NT2/D1 (cell line): ENCODE measurements around the gene PGBD4.

Experiments used
- DNase-seq: peaks from one replicate; pipeline ENCODE4 v3.0.0-alpha.2; 2011; ENCODE audit warnings: low read depth, low spot score
- H3K27me3 ChIP-seq: 2 replicates; pipeline ENCODE4 v1.6.0; 2011; ENCODE audit warnings: mild to moderate bottlenecking; ENCODE audit not compliant: insufficient read length, insufficient read depth
- H3K36me3 ChIP-seq: 2 replicates; pipeline ENCODE4 v1.6.1; 2011; ENCODE audit warnings: mild to moderate bottlenecking, low read length, mixed read lengths; ENCODE audit not compliant: insufficient read depth, insufficient read length
- H3K4me1 ChIP-seq: 2 replicates; pipeline ENCODE4 v1.5.1; 2011; ENCODE audit not compliant: insufficient read depth, insufficient read length
- H3K4me3 ChIP-seq: 2 replicates; pipeline ENCODE4 v1.5.1; 2011; ENCODE audit warnings: low read depth; ENCODE audit not compliant: insufficient read length
- H3K9ac ChIP-seq: 2 replicates; pipeline ENCODE4 v1.6.0; 2011; ENCODE audit warnings: low read depth; ENCODE audit not compliant: insufficient read length
- H3K9me3 ChIP-seq: 2 replicates; pipeline ENCODE4 v1.5.1; 2011; ENCODE audit warnings: mild to moderate bottlenecking, low read length; ENCODE audit not compliant: insufficient read depth
- SUZ12 ChIP-seq: IDR thresholded peaks from 2 replicates; pipeline ENCODE4 v1.6.1; 2011; ENCODE audit not compliant: insufficient read length, insufficient read depth; ENCODE audit errors: extremely low read depth
- YY1 ChIP-seq: IDR thresholded peaks from 2 replicates; pipeline ENCODE4 v1.6.1; 2011; ENCODE audit not compliant: insufficient read length, insufficient read depth
- ZNF274 ChIP-seq: IDR thresholded peaks from 2 replicates; pipeline ENCODE4 v1.6.1; 2011; ENCODE audit warnings: mild to moderate bottlenecking, low read depth, low read length

The PGBD4 gene

DNA sequence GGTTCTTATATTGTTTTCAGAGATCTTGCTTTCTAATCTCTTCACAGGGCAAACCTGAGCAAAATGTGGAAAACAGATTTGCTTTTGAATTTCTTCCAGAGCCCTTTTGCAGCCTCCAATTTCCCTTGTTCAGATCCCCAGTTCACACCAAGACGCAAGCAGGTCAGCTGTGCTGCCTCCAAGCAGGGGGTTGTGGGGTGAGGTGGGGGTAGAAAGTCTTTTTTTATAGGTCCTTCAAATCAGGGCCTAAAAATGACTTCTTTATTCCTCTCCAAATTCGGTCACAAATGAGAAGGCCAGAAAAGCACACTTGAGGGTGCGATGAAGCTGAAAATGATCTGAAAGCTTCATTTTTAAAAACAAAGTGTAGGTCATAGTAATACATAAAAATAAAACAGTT lies 36.6 kb upstream of the PGBD4 start:
- Histone ChIP-seq H3K36me3 (no peaks in the 10 kb centered on the region), H3K9me3 (no peaks in the 10 kb centered on the region), H3K4me3 (no peak overlapping the region), H3K9ac (no peak overlapping the region), H3K27me3 (no peaks in the 10 kb centered on the region), H3K4me1 (no peaks in the 10 kb centered on the region)
- TF ChIP-seq ZNF274: no peak
- no peak for TF ChIP-seq SUZ12
- TF ChIP-seq YY1: no peak
- no peak for DNase-seq

GRCh38 chr15:34065941-34066340 lies 35.9 kb upstream of the PGBD4 start:
- DNase-seq: no peak
- H3K27me3 ChIP-seq: no peaks in the 10 kb centered on the region
- TF ChIP-seq ZNF274 (no peak), YY1 (no peak), SUZ12 (no peak)
- H3K4me3 ChIP-seq: no peak overlapping the region
- no peaks in the 10 kb centered on the region for H3K4me1 ChIP-seq
- H3K9ac ChIP-seq: no peak overlapping the region
- no peaks in the 10 kb centered on the region for H3K36me3 ChIP-seq
- H3K9me3 ChIP-seq: no peaks in the 10 kb centered on the region

DNA sequence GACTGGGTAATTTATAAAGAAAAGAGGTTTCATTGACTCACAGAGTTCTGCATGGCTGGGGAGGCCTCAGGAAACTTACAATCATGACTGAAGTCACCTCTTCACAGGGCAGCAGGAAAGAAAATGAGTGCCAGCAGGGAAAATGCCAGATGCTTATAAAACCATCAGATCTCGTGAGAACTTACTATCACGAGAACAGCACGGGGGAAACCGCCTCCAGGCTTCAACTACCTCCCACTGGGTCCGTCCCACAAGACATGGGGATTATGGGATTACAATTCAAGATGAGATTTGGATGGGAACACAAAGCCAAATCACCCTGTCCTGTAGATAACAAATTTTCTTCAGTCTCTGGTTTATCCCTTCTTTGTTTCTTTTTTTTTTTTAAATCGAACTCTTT lies 31.9 kb upstream of the PGBD4 start:
- Histone ChIP-seq H3K4me1 (no peaks in the 10 kb centered on the region), H3K27me3 (no peaks in the 10 kb centered on the region), H3K4me3 (no peak overlapping the region), H3K9ac (no peak overlapping the region), H3K36me3 (no peaks in the 10 kb centered on the region), H3K9me3 (no peaks in the 10 kb centered on the region)
- TF ChIP-seq ZNF274: no peak
- TF ChIP-seq SUZ12: no peak
- TF ChIP-seq YY1: no peak
- no peak for DNase-seq

- H3K9me3 ChIP-seq: no peaks in the 10 kb centered on the region
- H3K36me3 ChIP-seq: no peaks in the 10 kb centered on the region
- no peaks in the 10 kb centered on the region for H3K4me1 ChIP-seq
- no peak overlapping the region for H3K9ac ChIP-seq
- H3K27me3 ChIP-seq: no peaks in the 10 kb centered on the region
- DNase-seq: no peak
- TF ChIP-seq ZNF274 (no peak), YY1 (no peak), SUZ12 (no peak)
- no peak overlapping the region for H3K4me3 ChIP-seq
Measured at GRCh38 chr15:34076785-34077184, 25.1 kb upstream of the PGBD4 start.

- no peaks in the 10 kb centered on the region for H3K9me3 ChIP-seq
- DNase-seq: no peak
- H3K9ac ChIP-seq: no peak overlapping the region
- no peak overlapping the region for H3K4me3 ChIP-seq
- no peak for TF ChIP-seq YY1
- no peak for TF ChIP-seq ZNF274
- no peak for TF ChIP-seq SUZ12
- H3K36me3 ChIP-seq: peaks cover 5% of the 10 kb centered on the region
- H3K4me1 ChIP-seq: no peaks in the 10 kb centered on the region
- H3K27me3 ChIP-seq: no peaks in the 10 kb centered on the region
Measured at GRCh38 chr15:34078900-34079299, 23.0 kb upstream of the PGBD4 start.

DNA sequence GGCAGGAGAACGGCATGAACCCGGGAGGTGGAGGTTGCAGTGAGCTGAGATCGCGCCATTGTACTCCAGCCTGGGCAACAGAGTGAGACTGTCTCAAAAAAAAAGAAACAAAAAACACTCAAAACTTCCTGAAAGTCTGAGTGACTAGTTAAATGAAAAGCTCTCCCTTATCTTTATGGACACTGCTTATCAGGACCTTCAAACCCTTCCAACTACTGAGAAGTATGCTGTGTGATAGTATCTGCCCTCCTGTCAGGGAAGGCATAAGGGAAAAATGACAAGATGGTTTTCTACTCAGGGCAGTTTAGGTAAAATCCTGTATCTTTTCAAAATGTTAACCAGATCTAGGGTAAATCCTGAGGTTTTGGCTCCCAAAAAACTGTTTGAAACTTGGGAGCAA lies 22.0 kb upstream of the PGBD4 start:
- no peaks in the 10 kb centered on the region for H3K4me1 ChIP-seq
- H3K9ac ChIP-seq: no peak overlapping the region
- H3K36me3 ChIP-seq: peaks cover 11% of the 10 kb centered on the region
- H3K27me3 ChIP-seq: no peaks in the 10 kb centered on the region
- H3K9me3 ChIP-seq: no peaks in the 10 kb centered on the region
- no peak for DNase-seq
- H3K4me3 ChIP-seq: no peak overlapping the region
- TF ChIP-seq SUZ12: no peak
- TF ChIP-seq ZNF274: no peak
- TF ChIP-seq YY1: no peak

DNA sequence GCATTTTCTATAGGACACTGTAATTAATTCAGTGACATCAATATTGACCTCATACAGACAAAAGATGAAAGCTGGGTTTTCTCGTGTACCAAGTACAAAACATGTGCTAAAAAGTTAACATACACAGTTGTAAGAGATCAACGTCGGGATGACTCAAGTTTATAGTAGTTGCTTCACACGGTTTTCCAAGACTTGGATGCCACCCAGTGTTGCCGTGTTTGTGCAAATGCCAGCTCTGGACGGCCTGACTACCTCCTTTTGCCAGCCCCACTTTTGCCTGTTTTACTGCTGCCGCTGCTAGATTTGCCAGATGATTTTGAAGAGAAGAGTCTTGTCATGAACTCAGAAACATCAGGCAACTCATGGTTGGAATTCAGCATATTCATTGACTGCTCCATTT lies 17.8 kb upstream of the PGBD4 start:
- no peak for TF ChIP-seq ZNF274
- TF ChIP-seq SUZ12: no peak
- TF ChIP-seq YY1: no peak
- Histone ChIP-seq H3K27me3 (no peaks in the 10 kb centered on the region), H3K36me3 (peaks cover 28% of the 10 kb centered on the region), H3K4me1 (no peaks in the 10 kb centered on the region), H3K4me3 (no peak overlapping the region), H3K9ac (no peak overlapping the region), H3K9me3 (no peaks in the 10 kb centered on the region)
- no peak for DNase-seq

DNA sequence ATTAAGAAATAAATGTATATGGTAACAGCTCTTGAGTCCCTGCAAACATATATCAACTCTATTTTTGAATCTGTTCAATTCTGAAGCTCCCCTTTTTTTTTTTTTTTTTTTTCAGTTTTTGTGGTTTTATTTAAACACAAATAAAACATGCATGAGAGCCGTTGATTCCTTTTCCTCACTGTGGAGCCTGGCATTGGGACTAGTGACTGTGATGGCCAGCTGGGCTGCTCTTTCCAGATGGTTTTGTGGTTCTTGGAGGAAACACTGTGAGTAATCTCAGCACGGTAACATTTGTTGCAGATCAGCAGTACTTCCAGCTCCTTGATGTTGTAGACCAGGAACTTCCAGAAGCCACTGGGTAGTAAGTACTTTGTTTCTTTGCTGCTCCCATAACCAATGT lies 16.1 kb upstream of the PGBD4 start:
- no peaks in the 10 kb centered on the region for H3K9me3 ChIP-seq
- no peaks in the 10 kb centered on the region for H3K27me3 ChIP-seq
- no peak for DNase-seq
- H3K36me3 ChIP-seq: peaks cover 34% of the 10 kb centered on the region
- H3K4me3 ChIP-seq: no peak overlapping the region
- H3K4me1 ChIP-seq: no peaks in the 10 kb centered on the region
- H3K9ac ChIP-seq: no peak overlapping the region
- TF ChIP-seq YY1 (no peak), SUZ12 (no peak), ZNF274 (no peak)
